Measurements from ENCODE around the gene ROBO3.

The ROBO3 gene

DNA sequence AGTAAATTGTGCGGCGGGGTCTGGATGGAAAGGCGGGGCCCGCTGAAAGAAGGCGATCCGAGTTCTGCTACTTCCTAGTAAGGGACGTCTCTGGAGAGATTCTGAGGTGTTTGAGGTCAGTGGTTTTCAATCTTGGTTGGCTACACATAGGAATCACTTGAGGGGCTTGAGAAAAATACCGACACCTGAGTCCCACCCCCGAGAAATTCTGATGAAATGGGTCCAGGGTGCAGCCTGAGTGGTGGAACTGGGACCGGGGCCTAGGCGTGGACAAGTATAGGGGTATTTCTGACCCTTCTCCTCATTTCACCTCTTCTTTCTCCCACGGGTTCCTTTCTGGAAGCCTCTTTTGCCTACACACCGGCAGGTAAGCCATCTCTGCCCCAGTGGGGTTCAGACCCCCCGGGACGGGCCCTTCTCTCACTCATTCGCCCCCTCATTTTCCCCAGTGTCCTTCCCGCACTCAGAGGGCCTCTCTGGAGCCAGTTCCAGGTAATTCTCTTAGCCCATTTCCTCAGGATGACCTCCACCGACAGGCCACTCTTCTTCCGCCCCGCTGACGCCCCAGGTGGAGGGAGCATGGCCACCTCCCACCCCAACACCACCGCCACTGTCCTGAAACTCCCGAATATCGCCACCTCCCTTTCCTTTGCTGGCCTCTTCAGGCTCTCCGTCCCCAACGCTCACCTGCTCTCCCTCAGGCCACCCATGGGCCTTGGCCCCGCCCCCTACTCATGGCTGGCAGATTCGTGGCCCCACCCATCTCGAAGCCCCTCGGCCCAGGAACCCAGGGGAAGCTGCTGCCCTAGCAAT is 11.8 kb downstream of the ROBO3 start:
- no peak for DNase-seq

- no peak for DNase-seq
Observed at GRCh38 chr11:124877631-124877909, 12.3 kb downstream of the ROBO3 start.

DNA sequence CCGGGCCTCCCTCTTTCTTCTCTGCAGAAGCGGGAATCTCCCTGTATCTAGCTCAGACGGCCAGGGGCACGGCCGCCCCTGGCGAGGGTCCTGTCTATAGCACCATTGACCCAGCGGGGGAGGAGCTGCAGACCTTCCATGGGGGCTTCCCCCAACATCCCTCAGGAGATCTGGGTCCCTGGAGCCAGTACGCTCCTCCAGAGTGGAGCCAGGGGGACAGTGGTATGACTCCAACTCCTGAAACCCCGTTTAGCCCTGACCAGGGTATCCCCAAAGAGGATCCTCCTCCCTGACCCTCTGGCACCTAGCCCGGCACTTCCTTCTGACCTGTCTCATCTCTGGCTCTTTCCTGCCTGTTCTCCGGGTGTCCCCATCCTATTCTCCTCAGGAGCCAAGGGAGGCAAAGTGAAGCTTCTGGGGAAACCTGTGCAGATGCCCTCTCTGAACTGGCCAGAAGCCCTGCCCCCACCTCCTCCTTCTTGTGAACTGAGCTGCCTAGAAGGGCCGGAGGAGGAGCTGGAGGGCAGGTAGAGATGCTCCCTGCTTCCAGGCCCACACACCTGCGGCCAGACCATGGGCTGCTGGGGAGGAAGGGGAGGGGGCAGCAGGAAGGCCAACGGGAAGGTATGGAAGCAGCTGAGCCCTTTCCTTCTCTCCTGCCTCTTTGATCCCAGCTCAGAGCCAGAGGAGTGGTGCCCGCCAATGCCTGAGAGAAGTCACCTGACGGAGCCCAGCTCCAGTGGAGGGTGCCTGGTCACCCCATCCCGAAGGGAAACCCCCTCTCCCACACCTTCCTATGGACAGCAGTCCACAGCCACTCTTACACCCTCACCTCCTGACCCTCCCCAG is 12.9 kb downstream of the ROBO3 start:
- no peak for DNase-seq

- no peak for DNase-seq
Observed at GRCh38 chr11:124878759-124879492, 13.7 kb downstream of the ROBO3 start.

DNA sequence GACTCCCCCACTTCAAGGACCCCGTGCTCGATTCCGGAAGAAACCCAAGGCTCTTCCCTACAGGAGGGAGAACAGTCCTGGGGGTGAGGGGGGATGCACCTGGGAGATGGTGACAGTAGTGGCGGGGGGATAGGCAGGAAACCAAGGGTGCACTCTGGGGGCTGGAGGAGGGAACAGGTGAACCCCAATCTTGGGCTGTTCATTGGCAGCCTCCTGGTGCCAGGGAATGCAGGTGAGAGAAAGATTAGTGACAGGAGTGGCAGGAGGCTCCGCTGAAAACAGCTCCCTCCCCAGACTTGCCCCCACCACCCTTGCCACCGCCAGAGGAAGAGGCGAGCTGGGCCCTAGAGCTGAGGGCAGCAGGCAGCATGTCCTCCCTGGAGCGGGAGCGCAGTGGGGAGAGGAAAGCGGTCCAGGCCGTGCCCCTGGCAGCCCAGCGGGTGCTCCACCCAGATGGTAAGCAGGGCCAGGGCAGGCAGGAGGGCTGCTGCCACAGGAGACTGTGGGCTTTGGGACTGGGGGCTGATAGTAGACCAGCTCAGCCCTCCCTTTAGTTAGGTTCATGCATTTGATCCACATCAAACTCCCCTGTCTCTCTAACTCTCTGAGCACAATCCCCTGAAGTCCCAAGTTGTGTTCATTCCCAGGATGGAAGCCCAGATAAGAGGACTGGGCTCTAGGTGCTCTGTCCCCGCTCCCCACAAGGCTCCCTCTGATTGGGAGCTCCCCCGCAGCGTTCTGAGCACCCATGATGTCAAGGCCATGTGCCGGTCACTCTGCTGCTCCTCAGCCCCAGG is 14.5 kb downstream of the ROBO3 start:
- no peak for DNase-seq

- DNase-seq = no peak
Observed at GRCh38 chr11:124880290-124880611, 15.0 kb downstream of the ROBO3 start.

- DNase-seq = no peak
Observed at GRCh38 chr11:124880958-124881357, 15.7 kb downstream of the ROBO3 start.

DNA sequence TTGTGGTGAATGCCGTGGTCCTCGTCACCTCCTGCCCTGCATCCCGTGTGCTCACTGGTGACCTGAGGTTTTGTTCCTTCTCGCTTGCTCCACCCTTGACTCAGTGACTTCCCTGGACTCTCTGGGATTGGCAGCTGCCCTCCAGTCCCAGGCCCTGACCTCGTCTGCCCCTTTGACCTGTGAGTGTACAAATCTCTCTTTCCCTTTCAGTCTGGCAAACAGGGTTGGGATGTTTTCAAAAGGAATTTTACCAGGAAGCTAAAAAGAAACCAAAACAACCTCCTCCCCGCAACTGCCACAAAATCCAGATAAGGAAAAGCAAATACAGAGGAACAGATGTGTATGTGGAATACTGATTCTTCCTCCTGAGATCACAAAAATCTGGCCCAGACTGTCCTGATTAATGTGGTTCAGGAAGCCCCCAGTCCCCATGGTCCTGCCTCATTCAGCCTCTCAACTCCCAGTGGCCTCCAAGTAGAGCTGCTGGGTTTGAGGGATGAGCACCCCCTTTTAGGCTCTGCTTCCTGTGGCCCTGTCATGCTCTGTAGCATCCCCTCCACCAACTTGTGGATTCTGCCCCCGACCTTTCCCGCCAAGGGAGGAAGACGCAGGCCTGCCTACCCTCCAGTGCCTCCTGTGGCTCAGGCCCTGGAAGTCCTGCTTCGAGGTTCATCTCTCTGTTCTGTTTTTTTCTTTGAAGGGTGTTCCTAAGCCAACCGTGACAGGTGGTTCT is 17.3 kb downstream of the ROBO3 start:
- no peak for DNase-seq

GRCh38 chr11:124884340-124884739 is 19.1 kb downstream of the ROBO3 start:
- DNase-seq = no peak

DNA sequence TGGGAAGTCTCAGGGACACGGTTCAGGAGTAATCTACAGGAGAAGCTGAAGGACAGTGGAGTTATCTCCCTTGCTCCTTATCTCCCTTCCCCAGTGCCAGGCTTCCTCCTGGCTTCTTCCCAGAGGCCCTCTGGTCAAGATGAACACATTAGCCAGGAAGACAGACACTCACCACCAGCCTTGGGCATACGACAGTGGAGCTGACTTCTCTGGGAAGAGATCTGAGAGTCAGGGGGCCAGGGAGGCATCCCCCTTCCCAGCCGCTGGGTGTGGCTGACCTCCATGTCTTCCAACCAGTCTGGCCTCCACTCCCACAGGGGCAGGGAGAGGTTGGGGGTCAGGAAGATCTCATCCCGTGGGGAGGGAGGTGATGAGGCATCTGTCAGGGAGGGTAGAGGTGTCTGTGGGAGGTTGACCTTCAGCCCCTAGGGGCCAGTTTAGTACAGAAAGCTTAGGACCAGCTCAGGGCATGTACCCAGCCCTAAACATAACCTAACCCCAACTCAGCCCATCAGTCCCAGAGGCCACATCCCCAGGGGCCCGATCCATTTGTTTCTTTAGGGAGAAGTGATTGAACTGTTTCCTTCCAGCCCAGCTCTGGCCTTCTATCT is 19.7 kb downstream of the ROBO3 start:
- DNase-seq = no peak

GRCh38 chr11:124886476-124886875 is 21.2 kb downstream of the ROBO3 start:
- DNase-seq = no peak

DNA sequence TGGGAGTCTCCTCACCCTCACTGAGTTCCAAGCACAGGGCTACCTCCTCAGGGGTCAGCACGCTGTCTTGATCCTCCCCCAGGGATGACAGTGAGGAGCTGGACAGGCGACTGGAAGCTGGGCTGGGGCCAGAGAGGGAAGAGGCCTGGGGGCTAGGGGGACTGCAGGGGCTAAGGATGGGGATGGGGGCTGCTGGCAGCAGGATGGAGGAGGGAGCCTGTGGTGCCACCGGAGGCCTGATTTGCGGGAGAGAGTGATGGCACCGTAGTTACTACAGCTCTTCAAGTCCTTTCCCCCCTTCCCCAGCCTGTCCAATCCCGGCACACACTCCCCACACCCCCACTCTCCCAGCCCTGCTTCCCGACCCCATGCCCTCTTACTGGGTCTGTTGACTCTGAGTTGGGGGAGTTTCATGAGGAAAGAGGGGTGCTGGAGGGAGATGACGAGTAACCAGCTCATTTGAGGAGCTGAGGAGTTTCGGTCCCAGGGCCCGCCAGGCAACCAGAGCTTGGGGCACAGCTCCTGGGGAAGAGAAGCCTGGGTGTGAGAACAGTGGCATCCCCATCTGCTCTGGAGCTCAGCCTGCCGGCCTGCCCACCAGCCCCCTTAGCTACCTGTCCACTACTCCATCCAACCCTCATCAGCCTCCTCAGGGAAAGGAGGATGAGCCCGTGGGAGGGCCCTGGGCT is 21.9 kb downstream of the ROBO3 start:
- DNase-seq = no peak

DNA sequence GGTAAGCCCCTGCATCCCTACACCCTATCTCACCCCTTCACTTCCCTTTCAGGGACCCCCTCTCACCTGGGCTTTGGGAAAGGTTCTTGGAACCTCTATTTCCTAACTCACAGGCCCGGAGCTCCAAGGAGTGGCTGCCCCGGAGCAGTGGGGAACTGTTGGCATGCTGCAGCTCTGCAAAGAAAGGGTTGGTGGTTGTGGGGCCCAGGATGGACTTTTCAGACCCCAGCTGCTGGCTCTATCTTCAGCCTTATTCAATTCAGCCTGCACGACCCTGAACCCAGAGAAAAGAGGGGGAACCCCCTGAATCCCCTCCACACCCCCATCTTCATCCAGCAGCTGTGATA is 22.4 kb downstream of the ROBO3 start:
- no peak for DNase-seq

GRCh38 chr11:124889191-124890091 is 24.2 kb downstream of the ROBO3 start:
- no peak for DNase-seq

- DNase-seq = no peak
Observed at GRCh38 chr11:124890151-124890550, 24.9 kb downstream of the ROBO3 start.

DNA sequence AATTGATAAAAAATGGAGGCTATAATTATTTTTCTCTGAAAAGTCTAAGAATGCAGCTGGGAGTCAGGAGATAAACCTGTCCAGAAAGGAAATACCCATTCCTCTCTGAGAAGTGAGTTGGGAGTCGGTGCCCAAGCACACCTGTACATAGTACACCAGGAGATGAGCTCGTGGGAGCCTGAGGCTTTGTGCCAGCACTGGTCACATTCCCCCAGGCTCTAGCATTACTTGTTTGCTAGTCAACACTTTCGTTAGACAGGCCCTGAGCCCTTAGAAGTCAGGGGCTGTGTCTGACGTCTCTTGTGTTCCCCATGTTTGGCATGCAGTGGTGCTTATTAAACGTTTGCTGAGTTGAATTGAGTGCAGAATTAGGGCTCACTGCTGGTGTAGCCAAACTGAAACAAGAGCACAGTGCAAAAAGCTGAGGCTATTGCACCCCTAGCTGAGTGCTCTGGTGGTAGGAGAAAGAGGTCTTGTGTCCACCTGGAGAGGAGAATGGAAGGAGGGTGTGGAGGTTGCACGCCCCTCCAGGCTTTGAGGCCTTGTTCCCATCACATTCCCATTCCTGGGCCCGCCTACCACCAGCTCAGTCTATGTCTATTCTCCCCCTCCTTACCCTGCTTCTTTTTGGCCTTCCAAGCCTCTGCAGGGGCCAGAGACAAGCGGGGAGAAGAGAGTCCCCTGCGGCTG is 25.6 kb downstream of the ROBO3 start:
- DNase-seq = no peak

DNA sequence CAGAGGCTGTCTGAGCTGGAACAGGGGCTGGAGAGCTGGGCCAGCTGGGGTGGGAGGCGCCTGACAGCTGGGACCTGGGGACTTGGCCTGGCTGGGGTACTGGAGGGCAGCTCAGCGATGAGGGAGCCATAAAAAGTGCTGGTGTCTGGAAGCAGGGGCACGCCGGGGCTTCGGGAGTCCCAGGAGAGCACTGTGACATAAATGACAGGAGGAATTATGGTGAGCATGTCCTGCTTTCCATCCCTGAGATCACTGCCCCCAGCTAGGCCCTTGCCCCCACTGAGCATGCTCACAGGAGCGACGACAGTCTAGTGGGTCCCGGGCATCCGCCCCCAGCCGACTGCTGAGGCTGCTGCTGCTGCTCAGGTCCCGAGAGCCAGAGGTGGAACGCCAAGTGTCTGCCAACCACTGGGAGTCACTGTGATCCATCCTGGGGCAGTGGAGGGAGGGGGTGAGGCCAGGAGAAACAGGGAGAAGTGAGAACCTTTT is 26.2 kb downstream of the ROBO3 start:
- DNase-seq = no peak

DNA sequence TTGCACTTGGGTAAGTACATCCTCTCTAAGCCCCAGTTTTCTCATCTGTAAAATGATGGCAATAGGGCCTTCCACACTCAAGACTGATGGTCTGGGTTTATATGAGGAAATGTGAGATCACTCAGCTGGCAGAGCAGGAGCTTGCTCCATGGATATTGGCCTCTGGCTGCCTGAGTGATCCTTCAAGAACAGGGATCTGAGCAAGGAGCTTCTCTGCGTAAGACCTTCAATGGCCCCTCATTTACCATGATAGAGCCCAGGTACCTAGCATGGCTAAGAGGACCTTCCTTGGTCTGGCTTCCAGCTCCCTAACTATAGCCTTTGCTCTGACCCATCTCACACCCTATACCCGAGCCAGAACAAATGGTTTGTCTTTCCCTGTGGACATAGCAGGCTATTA is 26.9 kb downstream of the ROBO3 start:
- DNase-seq = no peak

- no peak for DNase-seq
Observed at GRCh38 chr11:124892750-124893454, 27.7 kb downstream of the ROBO3 start.
